Urinary bladder (tissue), 4 donors: ENCODE results near the gene AEBP2. TPM values are rescaled to one million over a fixed set of nuclear protein-coding genes. Genes with fewer than 3 reads are reported as not detected.
A peak's percentile ranks its signal among the peaks of the same experiment; 100 is the strongest.

Source experiments
- DNase-seq: peaks from one replicate; pipeline ENCODE4 v3.0.0-alpha.2; 2015; ENCODE audit errors: extremely low spot score
- H3K27ac ChIP-seq: one replicate; pipeline ENCODE4 v1.5.1; 2013; ENCODE audit warnings: low read depth, mild to moderate bottlenecking, moderate library complexity
- H3K36me3 ChIP-seq: one replicate; pipeline ENCODE4 v1.6.1; 2013; ENCODE audit warnings: mild to moderate bottlenecking, moderate library complexity; ENCODE audit not compliant: insufficient read depth
- H3K4me1 ChIP-seq: one replicate; pipeline ENCODE4 v1.6.1; 2013; ENCODE audit warnings: mild to moderate bottlenecking, moderate library complexity; ENCODE audit not compliant: insufficient read depth
- H3K4me3 ChIP-seq: one replicate; pipeline ENCODE4 v1.5.1; 2013; ENCODE audit warnings: low read depth, low read length
- WGBS: extraction: QIAGEN DNeasy Blood & Tissue Kit; methylation state at CpG from one replicate; pipeline ENCODE4 v1.1.7; 2013; 5-methylcytosine and 5-hydroxymethylcytosine counted together
- polyA plus RNA-seq: library from polyadenylated mRNA; stranded (reverse); fragments of 200-250 nt; gene quantifications from one replicate; pipeline ENCODE4 v1.2.3, GENCODE V29; 2013
- total RNA-seq: library from RNA; depleted of rRNA; stranded (reverse); fragments of >200 nt; gene quantifications from one replicate; pipeline ENCODE4 v1.2.3, GENCODE V29; 2014
- donor health status: healthy with polysubstance abuse.
- donor health status: healthy.

The AEBP2 gene
- total and polyA plus RNA-seq, 2 donors, result 24.4 to 77.0 TPM

DNA sequence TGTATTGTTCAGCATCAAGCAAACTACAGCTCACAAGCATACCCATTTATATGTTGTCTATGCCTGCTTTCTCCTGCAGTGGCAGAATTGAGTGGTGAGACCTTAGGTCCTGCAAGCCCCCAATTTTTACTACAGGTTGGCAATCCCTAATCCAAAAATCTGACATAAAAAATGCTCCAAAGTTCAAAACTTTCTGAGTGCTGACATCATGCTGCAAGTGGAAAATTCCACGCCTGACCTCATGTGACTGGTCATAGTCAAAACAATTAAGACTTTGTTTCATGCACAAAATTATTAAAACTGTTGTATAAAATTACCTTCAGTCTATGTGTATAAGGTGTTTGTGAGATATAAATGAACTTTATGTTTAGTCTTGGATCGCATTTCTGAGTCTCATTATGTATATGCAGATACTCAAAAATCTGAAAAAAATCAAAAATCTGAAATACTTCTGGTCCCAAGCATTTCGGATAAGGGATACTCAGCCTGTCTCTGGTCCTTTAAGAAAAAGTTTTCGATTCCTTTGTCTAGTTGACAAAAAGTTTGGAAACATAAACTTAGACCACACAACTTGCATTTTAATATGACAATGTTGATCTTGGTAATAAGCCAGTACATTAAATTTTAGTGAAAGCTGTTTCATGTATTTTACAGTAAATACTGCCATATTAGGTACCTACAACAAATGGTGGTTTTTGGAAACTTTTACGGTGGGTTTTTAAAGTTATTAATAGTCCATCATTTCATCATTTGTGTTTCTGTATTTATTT, 81.5 kb downstream of the AEBP2 start:
- no peak overlapping the region for H3K4me3 ChIP-seq
- no peak for DNase-seq
- H3K4me1 ChIP-seq, result no peaks in the 10 kb centered on the region
- WGBS, result 66% methylated on average over 5 of the region's 5 CpGs
- no peak overlapping the region for H3K27ac ChIP-seq
- H3K36me3 ChIP-seq, result no peaks in the 10 kb centered on the region

DNA sequence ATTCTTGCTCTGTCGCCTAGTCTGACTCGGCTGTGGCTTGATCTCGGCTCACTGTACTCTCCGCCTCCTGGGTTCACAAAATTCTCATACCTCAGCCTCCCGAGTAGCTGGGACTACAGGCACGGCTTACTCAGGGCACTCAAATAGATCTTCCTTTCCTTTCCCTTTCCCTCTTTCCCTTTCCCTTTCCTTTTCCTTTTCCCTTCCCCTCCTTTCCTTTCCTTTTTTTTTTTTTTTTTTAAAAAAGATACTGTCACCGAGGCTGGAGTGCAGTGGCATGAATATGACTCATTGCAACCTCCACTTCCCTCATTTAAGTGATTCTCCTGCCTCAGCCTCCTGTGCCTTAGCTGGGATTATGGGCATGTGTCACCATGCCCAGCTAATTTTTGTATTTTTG, 86.0 kb downstream of the AEBP2 start:
- no peaks in the 10 kb centered on the region for H3K4me1 ChIP-seq
- no peak overlapping the region for H3K4me3 ChIP-seq
- WGBS, result 89% methylated on average over 7 of the region's 7 CpGs
- H3K36me3 ChIP-seq, result no peaks in the 10 kb centered on the region
- no peak for DNase-seq
- no peak overlapping the region for H3K27ac ChIP-seq

GRCh38 chr12:19527866-19528265, 88.6 kb downstream of the AEBP2 start:
- WGBS, result 69% methylated on average over 3 of the region's 3 CpGs
- Histone ChIP-seq H3K4me3 (no peak overlapping the region), H3K27ac (no peak overlapping the region), H3K36me3 (no peaks in the 10 kb centered on the region), H3K4me1 (no peaks in the 10 kb centered on the region)
- no peak for DNase-seq

GRCh38 chr12:19528750-19529149, 89.5 kb downstream of the AEBP2 start:
- WGBS, result 98% methylated on average over 2 of the region's 2 CpGs
- no peak for DNase-seq
- no peaks in the 10 kb centered on the region for H3K36me3 ChIP-seq

DNA sequence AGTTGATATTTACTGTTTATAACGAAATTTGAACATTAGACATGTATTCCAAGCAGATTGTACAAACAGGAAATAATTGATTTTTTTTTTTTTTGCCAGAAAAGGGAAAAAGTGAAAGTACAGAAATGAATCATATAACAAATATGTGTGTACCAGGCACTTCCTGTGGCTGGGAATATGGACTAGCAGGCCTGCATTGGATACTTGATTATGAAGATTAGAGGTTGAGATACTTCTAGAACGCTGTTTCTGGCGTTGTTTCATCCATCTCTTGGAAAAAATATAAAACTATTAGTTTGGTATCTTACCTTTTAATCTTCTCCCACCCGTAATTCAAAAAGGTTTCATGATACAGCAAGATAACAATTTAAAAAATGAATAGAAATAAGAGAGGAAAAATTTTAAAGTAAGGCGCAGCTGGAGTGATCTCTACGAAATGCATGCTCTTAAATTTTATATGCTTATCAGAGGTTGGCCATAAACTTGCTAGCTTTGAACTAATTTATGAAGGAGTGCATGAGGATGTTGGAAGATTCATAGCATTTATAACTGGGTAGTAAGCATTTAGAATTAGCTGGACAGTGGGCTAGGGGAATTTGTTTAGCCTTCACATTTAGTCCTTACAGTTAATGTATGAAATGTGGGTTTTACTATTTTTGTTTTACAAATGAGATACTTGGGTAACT, 90.8 kb downstream of the AEBP2 start:
- Histone ChIP-seq H3K4me3 (no peak overlapping the region), H3K36me3 (no peaks in the 10 kb centered on the region), H3K4me1 (no peaks in the 10 kb centered on the region), H3K27ac (no peak overlapping the region)
- no peak for DNase-seq
- WGBS, result 32% methylated on average over 6 of the region's 6 CpGs

More at GRCh38 chr12:19528750-19529149, 89.5 kb downstream of the AEBP2 start:
- H3K4me3 ChIP-seq, result no peak overlapping the region
- H3K4me1 ChIP-seq, result no peaks in the 10 kb centered on the region
- no peak overlapping the region for H3K27ac ChIP-seq

DNA sequence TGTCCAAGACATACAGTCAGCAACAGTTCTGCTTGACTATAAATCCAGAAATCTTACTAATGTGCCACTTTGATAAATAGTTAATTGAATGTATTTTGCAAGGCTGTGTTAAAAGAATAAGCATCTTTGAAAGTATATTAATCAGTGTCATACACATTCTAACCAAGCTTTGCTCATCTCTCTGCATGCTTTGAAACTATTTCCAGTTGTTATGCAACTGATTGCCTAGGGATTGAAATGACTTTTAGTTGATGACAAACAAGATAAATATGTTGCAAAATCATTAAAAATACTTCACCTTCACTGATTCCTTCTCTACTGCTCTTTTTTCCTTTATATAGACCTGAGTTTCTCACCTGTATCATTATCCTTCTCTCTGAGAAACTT, 91.3 kb downstream of the AEBP2 start:
- no peak overlapping the region for H3K4me3 ChIP-seq
- no peak overlapping the region for H3K27ac ChIP-seq
- no peaks in the 10 kb centered on the region for H3K36me3 ChIP-seq
- no peak for DNase-seq
- H3K4me1 ChIP-seq, result no peaks in the 10 kb centered on the region

GRCh38 chr12:19533567-19533966, 94.3 kb downstream of the AEBP2 start:
- no peak for DNase-seq
- no peaks in the 10 kb centered on the region for H3K36me3 ChIP-seq
- 97% methylated on average over 3 of the region's 3 CpGs for WGBS
- H3K4me1 ChIP-seq, result no peaks in the 10 kb centered on the region
- H3K27ac ChIP-seq, result no peak overlapping the region
- no peak overlapping the region for H3K4me3 ChIP-seq

GRCh38 chr12:19539071-19539470, 99.8 kb downstream of the AEBP2 start:
- H3K27ac ChIP-seq, result no peak overlapping the region
- no peak for DNase-seq
- H3K36me3 ChIP-seq, result no peaks in the 10 kb centered on the region
- H3K4me1 ChIP-seq, result peaks cover 2% of the 10 kb centered on the region
- no peak overlapping the region for H3K4me3 ChIP-seq

- H3K4me1 ChIP-seq, result peaks cover 2% of the 10 kb centered on the region
- DNase-seq, result no peak
- no peak overlapping the region for H3K4me3 ChIP-seq
- WGBS, result 53% methylated on average over 1 of the region's 1 CpG
- no peak overlapping the region for H3K27ac ChIP-seq
- H3K36me3 ChIP-seq, result no peaks in the 10 kb centered on the region
These were observed 100.5 kb downstream of the AEBP2 start for GRCh38 chr12:19539836-19540235.

- Histone ChIP-seq H3K4me3 (no peak overlapping the region), H3K27ac (no peak overlapping the region), H3K36me3 (no peaks in the 10 kb centered on the region), H3K4me1 (peaks cover 2% of the 10 kb centered on the region)
- DNase-seq, result no peak
- 72% methylated on average over 4 of the region's 4 CpGs for WGBS
These were observed 103.3 kb downstream of the AEBP2 start for GRCh38 chr12:19542606-19543005.

DNA sequence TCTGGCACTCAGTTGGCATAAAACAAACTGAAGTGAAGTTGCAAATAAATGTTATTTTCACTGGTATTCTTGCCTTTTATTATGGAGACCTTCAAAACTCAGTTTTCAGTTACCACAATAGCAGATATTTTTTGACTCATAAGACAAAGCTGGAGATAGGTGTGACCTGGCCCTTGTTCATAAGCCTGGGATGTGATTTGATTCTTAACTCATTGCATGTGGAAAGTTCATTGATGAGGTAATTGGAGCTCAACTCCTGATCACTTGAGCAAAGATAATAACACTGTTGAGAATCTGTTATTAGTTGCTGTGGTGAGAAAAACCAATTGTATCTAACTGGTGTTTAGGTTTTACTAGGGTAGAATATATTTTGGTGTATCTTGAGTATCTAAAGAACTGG, 105.1 kb downstream of the AEBP2 start:
- peaks cover 2% of the 10 kb centered on the region for H3K4me1 ChIP-seq
- H3K27ac ChIP-seq, result no peak overlapping the region
- H3K4me3 ChIP-seq, result no peak overlapping the region
- DNase-seq, result no peak
- H3K36me3 ChIP-seq, result no peaks in the 10 kb centered on the region

DNA sequence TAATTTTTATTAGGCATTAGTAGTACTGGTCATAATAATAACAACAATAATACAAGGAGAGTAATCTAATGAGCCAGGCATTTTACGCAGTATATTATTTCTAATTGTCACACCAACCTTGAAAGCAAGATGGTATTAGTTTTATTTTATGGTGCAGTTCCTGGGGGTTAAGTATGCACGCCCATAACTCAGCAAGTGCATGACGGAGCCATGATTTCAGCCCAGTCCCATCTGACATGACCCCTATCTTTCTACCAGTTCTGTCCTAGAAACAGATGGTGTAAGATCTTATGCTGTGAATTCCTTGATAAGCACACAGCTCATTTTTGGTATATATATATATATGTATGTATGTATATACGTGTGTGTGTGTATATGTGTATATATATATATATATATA, 106.0 kb downstream of the AEBP2 start:
- no peaks in the 10 kb centered on the region for H3K4me1 ChIP-seq
- no peaks in the 10 kb centered on the region for H3K36me3 ChIP-seq
- H3K4me3 ChIP-seq, result no peak overlapping the region
- H3K27ac ChIP-seq, result no peak overlapping the region
- 86% methylated on average over 4 of the region's 4 CpGs for WGBS
- no peak for DNase-seq

DNA sequence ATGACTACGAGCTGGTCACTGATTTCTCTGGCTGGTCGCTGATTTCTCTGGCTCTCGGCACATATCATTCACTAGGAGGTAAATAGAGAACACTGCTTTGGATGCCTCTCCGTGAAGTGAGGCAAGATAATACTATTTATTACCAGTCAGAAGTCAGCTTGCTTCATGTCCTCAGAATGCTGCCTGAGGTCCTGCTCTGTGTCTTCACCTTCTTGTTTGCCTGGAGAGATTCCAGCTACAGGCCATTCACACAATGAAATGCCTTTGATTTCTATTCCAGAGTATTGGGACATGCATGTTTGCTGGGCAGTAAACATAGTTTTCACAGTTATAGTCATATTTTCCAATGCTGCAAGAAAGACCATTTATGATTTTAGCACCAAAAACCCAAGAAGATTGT, 106.7 kb downstream of the AEBP2 start:
- DNase-seq, result no peak
- no peak overlapping the region for H3K4me3 ChIP-seq
- H3K36me3 ChIP-seq, result no peaks in the 10 kb centered on the region
- no peaks in the 10 kb centered on the region for H3K4me1 ChIP-seq
- 25% methylated on average over 4 of the region's 4 CpGs for WGBS
- no peak overlapping the region for H3K27ac ChIP-seq

- H3K36me3 ChIP-seq, result no peaks in the 10 kb centered on the region
- peak overlapping the region; percentile 9 for H3K4me3 ChIP-seq
- peak overlapping the region; percentile 67 for H3K27ac ChIP-seq
- H3K4me1 ChIP-seq, result no peaks in the 10 kb centered on the region
- WGBS, result 6% methylated on average over 7 of the region's 7 CpGs
- DNase-seq, result peak; percentile 40
These were observed 107.4 kb downstream of the AEBP2 start for GRCh38 chr12:19546611-19547162.
